ENCODE measurements around the gene SCN2A. TPM values are rescaled to one million over a fixed set of nuclear protein-coding genes. Genes with fewer than 3 reads are reported as not detected.

SCN2A gene
- total RNA-seq (2021; fragmentation: NEBNext Ultra II Directional; extraction: Animal tissue kit (Norgen Biotek cat#: 25700)): under 1 TPM; 0.14 to 0.94 (median 0.67) TPM
- long read RNA-seq, partial matches to known transcripts: 0 of 1 reads
- long read RNA-seq, other reads (novel, unspliced or antisense): 1 of 1 reads

DNA sequence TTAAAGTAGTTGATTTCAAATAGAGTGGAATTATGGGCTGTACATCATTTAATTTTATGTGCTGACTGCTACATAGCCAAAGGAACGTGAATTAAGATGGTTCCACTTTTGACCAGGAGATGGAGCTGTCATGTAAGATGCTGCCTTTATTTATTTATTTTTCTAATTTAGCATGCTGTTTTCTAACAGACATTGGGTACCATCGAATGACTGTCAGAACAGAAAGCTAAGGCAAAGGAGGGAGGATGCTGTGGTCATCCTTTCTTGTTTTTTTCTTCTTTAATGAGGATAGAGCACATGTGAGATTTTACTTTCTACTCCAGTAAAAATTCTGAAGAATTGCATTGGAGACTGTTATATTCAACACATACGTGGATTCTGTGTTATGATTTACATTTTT, at the start of gene SCN2A:
Gene SCN2A, plus strand, starts transcription at position 185 of the 400 bp plus-strand sequence. CDS start 56,410 bp downstream, outside the sequence.
- DNase-seq: peak; percentile 42
- Mint-ChIP-seq H3K4me3 (no peak within 1 kb of the TSS), H3K27me3 (ENCODE audit: insufficient read depth) (no peaks in the 10 kb centered on the region), H3K4me1 (ENCODE audit: low read depth) (no peaks in the 10 kb centered on the region), H3K36me3 (ENCODE audit: low read depth) (no peaks in the 10 kb centered on the region), H3K9me3 (no peaks in the 10 kb centered on the region), H3K27ac (no peak within 1 kb of the TSS)
- peak; percentile 79 for TF ChIP-seq CTCF (IDR thresholded peaks at IDR 0.05)

DNA sequence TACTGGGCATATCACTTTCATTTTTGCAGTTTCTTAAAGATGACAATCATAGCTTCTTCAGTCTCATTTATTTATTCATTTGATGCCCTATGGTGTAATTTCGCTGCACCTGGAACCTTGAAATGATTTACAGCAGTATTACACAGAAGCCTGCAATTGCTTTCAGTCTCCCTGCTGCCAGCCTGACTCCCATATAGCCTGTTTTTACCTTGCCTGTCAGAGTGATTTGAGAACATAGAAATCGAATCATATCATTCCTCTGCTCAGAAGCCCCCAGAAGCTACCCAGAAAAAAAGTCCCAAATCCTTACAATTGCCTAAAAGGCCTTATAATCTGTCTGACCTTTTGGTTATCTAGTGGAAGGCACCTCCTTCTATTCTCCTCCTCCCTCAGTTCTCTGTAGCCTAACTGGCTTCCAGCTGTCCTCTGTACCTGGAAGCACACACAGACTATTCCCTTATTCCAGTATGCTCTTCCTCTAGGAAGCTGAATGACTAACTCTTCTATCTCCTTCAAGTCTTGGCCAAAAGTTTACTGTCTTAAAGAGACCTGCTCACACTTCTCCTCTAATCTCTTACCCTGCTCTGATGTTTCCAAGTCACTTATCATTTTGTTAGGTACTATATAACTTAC, 48.0 kb upstream of the SCN2A start:
- Mint-ChIP-seq H3K27me3 (ENCODE audit: insufficient read depth) (no peaks in the 10 kb centered on the region), H3K36me3 (ENCODE audit: low read depth) (no peaks in the 10 kb centered on the region), H3K27ac (no peak overlapping the region), H3K4me1 (ENCODE audit: low read depth) (no peaks in the 10 kb centered on the region), H3K4me3 (no peak overlapping the region), H3K9me3 (no peaks in the 10 kb centered on the region)
- DNase-seq: no peak
- TF ChIP-seq CTCF (IDR thresholded peaks at IDR 0.05): no peak

- Mint-ChIP-seq H3K27me3 (ENCODE audit: insufficient read depth) (no peaks in the 10 kb centered on the region), H3K4me1 (ENCODE audit: low read depth) (no peaks in the 10 kb centered on the region), H3K9me3 (no peaks in the 10 kb centered on the region), H3K36me3 (ENCODE audit: low read depth) (no peaks in the 10 kb centered on the region), H3K27ac (no peak overlapping the region), H3K4me3 (no peak overlapping the region)
- no peak for TF ChIP-seq CTCF (IDR thresholded peaks at IDR 0.05)
- no peak for DNase-seq
Measured at GRCh38 chr2:165192729-165193128, 46.5 kb upstream of the SCN2A start.

GRCh38 chr2:165193178-165193777, 45.9 kb upstream of the SCN2A start:
- H3K36me3 Mint-ChIP-seq (ENCODE audit: low read depth): no peaks in the 10 kb centered on the region
- H3K27ac Mint-ChIP-seq: no peak overlapping the region
- no peaks in the 10 kb centered on the region for H3K4me1 Mint-ChIP-seq (ENCODE audit: low read depth)
- no peak for DNase-seq
- no peaks in the 10 kb centered on the region for H3K27me3 Mint-ChIP-seq (ENCODE audit: insufficient read depth)
- H3K9me3 Mint-ChIP-seq: no peaks in the 10 kb centered on the region
- H3K4me3 Mint-ChIP-seq: no peak overlapping the region
- no peak for TF ChIP-seq CTCF (IDR thresholded peaks at IDR 0.05)

DNA sequence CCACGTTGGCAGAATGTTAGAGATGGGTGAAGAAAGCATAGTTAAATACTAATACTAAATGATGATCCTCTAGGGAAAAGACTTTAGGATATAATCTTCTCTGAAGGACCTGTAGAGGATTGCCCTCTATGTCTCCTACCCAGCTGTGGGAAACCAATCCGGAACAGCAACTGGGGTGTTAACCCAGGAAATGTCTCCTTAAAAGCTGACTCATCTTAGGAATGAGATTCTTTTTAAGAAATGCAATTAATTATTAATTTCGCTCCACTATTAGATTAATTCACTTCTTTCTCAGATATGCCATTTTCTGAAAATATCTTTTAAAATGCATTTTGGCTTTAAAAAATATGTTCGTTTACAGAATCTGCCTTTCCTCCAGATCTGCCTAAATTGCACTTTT, 42.8 kb upstream of the SCN2A start:
- Mint-ChIP-seq H3K36me3 (ENCODE audit: low read depth) (no peaks in the 10 kb centered on the region), H3K4me1 (ENCODE audit: low read depth) (no peaks in the 10 kb centered on the region)
- no peak for TF ChIP-seq CTCF (IDR thresholded peaks at IDR 0.05)

More for the DNA sequence above, 42.8 kb upstream of the SCN2A start:
- H3K4me3 Mint-ChIP-seq: no peak overlapping the region
- H3K27me3 Mint-ChIP-seq (ENCODE audit: insufficient read depth): no peaks in the 10 kb centered on the region; the same call in 1 of the 2 replicates
- DNase-seq: no peak
- no peaks in the 10 kb centered on the region for H3K9me3 Mint-ChIP-seq
- H3K27ac Mint-ChIP-seq: no peak overlapping the region
